ENCODE results near the gene CDX1. TPM values are rescaled to one million over a fixed set of nuclear protein-coding genes. Genes with fewer than 3 reads are reported as not detected.

CDX1 gene
- total and polyA plus RNA-seq, 12 donors = 0.13 to 0.32 TPM; not detected in 10

- WGBS, 2 donors = 58 to 69% methylated on average over 12 of the region's 12 CpGs
- DNase-seq = no peak
- Histone ChIP-seq H3K9me3 (no peaks in the 10 kb centered on the region), H3K27me3 (no peaks in the 10 kb centered on the region), H3K4me3 (no peak overlapping the region), H3K27ac (peak overlapping the region in 9 of 10 donors; percentile 35 to 92 (median 53)), H3K36me3 (peaks cover 0 to 94% (median 0%) of the 10 kb centered on the region in 9 donors), H3K4me1 (peaks cover 6 to 71% (median 46%) of the 10 kb centered on the region in 9 donors)
- intact Hi-C loops (cut with DNase I) = loop anchor here in 7 of 10 donors (2.0 to 10.0 kb wide), 5 partner anchors 85 to 303 kb away; partner anchors contain the start of gene TCOF1 (in 1 of the 7)
- TF ChIP-seq, protein P1, sequence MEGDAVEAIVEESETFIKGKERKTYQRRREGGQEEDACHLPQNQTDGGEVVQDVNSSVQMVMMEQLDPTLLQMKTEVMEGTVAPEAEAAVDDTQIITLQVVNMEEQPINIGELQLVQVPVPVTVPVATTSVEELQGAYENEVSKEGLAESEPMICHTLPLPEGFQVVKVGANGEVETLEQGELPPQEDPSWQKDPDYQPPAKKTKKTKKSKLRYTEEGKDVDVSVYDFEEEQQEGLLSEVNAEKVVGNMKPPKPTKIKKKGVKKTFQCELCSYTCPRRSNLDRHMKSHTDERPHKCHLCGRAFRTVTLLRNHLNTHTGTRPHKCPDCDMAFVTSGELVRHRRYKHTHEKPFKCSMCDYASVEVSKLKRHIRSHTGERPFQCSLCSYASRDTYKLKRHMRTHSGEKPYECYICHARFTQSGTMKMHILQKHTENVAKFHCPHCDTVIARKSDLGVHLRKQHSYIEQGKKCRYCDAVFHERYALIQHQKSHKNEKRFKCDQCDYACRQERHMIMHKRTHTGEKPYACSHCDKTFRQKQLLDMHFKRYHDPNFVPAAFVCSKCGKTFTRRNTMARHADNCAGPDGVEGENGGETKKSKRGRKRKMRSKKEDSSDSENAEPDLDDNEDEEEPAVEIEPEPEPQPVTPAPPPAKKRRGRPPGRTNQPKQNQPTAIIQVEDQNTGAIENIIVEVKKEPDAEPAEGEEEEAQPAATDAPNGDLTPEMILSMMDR (IDR thresholded peaks at IDR 0.05) = no peak
- ATAC-seq = peak in 1 of 8 donors; percentile 14
These were observed 34.4 kb upstream of the CDX1 start for GRCh38 chr5:150131978-150132694.

DNA sequence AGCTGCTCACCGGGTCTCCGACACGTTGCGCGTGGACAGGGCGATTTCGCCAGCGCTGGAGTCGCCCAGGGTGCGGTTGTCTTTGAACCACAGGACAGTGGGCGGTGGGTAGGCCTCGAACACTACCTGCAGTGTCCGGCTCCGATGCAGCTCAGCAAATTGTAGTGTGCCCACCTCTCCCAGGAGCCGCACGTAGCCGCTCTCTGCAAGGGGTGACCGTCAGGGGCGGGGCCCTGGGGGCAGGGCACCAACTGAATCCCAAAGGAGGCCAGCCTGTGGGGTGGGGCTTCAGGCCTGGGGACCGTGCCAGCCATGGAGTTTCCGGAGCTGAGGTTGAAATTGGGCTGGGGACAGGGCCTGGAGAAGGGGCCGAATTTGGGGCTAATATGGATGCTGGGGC, 33.8 kb upstream of the CDX1 start:
- Histone ChIP-seq H3K4me1 (peaks cover 12 to 77% (median 52%) of the 10 kb centered on the region in 9 donors), H3K27ac (peak overlapping the region in 9 of 10 donors; percentile 35 to 92 (median 53)), H3K9me3 (no peaks in the 10 kb centered on the region), H3K36me3 (peaks cover 0 to 89% (median 0%) of the 10 kb centered on the region in 9 donors), H3K4me3 (no peak overlapping the region), H3K27me3 (no peaks in the 10 kb centered on the region)
- WGBS, 2 donors = 82 to 84% methylated on average over 22 of the region's 22 CpGs
- intact Hi-C loops (cut with DNase I) = loop anchor here in 6 of 10 donors (5.0 to 10.0 kb wide), 3 partner anchors 85 to 302 kb away; partner anchors contain the start of gene TCOF1 (in 1 of the 6)
- no peak for DNase-seq
- TF ChIP-seq, protein P1 (IDR thresholded peaks at IDR 0.05) = no peak
- ATAC-seq = no peak

DNA sequence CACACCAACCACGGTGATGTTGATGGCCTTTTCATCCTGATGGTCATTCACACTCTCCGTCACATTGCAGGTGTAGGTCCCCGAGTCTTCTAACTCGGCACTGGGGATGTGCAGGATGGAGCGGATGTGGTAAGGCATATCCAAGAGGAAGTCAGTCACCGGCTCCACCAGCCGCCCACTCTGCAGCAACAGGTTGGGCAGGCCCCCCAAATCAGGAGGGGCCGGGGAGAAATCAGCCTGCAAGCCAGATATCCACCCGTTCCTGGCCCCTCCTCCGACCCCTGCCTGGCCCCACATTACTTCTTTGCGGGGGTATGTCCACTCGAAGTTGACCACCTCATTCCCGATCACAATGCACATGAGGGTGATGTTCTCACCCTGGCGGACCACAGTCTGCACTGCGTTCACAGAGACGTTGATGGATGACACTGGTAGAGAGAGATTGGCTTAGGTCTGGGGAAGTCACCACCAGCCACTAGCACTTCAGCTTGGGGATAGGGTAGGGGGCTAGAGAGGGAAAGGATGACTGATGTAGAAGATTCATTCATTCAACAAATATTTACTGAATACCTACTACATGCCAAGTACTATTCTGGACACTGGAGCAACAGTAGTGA, 32.9 kb upstream of the CDX1 start:
- no peaks in the 10 kb centered on the region for H3K27me3 ChIP-seq
- 75 to 76% methylated on average over 16 of the region's 16 CpGs for WGBS, 2 donors
- no peaks in the 10 kb centered on the region for H3K9me3 ChIP-seq
- H3K4me1 ChIP-seq = peaks cover 21 to 85% (median 62%) of the 10 kb centered on the region in 9 donors
- DNase-seq (no peak), ATAC-seq (no peak)
- H3K4me3 ChIP-seq = no peak overlapping the region
- H3K36me3 ChIP-seq = peaks cover 0 to 80% (median 0%) of the 10 kb centered on the region in 9 donors
- intact Hi-C loops (cut with DNase I) = loop anchor here in 6 of 10 donors (5.0 to 10.0 kb wide), 3 partner anchors 84 to 301 kb away; partner anchors contain the start of gene TCOF1 (in 1 of the 6)
- H3K27ac ChIP-seq = peak overlapping the region in 8 of 10 donors; percentile 15 to 92 (median 85)
- TF ChIP-seq, protein P1 (IDR thresholded peaks at IDR 0.05) = no peak

DNA sequence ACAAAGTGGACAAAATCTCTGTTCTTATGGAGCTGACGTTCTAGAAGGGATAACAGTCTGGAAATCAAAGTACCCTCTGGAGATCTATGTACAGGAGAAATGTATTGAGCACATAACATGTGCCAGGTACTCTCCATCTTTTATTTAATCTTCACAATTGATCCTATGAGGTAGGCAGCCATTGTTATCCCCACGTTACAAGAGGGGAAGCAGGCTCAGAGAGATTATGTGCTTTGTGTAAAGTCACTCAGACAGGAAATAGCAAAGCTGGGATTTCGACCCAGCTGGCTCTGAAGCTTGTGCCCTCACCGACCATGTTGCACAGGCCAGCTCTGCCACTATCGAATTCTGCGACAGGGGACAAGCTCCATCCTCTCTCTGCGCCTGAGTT, 32.4 kb upstream of the CDX1 start:
- Histone ChIP-seq H3K36me3 (peaks cover 0 to 75% (median 0%) of the 10 kb centered on the region in 9 donors), H3K4me3 (no peak overlapping the region), H3K27ac (peak overlapping the region in 7 of 10 donors; percentile 14 to 92 (median 87)), H3K27me3 (no peaks in the 10 kb centered on the region), H3K4me1 (peaks cover 26 to 90% (median 67%) of the 10 kb centered on the region in 9 donors), H3K9me3 (no peaks in the 10 kb centered on the region)
- ATAC-seq (no peak), DNase-seq (no peak)
- intact Hi-C loops (cut with DNase I) = loop anchor here in 6 of 10 donors (5.0 to 10.0 kb wide), 3 partner anchors 83 to 301 kb away; partner anchors contain the start of gene TCOF1 (in 1 of the 6)
- WGBS, 2 donors = 66 to 76% methylated on average over 7 of the region's 7 CpGs
- TF ChIP-seq, protein P1 (IDR thresholded peaks at IDR 0.05) = no peak

All from heart right ventricle (tissue), 16 donors.